ENCODE results near the gene TRIM26. TPM values are rescaled to one million over a fixed set of nuclear protein-coding genes. Genes with fewer than 3 reads are reported as not detected.

TRIM26 gene
- polyA plus RNA-seq, 3 donors, result 16.4 to 26.4 (median 26.0) TPM

DNA sequence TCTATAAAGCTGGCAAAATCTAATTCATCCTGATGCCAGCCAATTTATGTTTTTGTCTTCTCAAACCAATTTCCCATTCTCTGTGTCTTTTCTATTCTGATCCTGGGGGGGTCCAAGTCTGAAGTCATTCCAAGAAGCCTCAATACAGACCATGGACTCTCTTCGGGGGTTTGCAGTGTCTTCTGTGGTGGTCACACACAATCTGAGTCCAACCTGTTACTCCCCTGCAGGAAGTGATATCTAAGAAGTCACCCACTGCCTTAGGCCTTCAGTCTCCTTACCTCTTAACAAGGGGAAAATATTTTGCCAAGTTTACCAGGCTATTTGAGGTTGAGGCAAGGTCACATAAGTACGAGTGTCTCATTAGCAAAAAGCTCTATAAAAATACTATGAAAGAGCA lies 1.9 kb downstream of the TRIM26 start:
- peaks cover 8 to 25% of the 10 kb centered on the region in 2 donors for H3K36me3 ChIP-seq (replicated peaks in 1 of 2; ENCODE audit: control insufficient read depth in 1 of 2, insufficient read depth in 2 of 2, low read length in 2 of 2)
- no peak for DNase-seq
- peaks cover 34 to 35% of the 10 kb centered on the region in 2 donors for H3K4me1 ChIP-seq (ENCODE audit: control insufficient read depth in 1 of 2, insufficient read depth in 2 of 2, low read length in 2 of 2)
- Mint-ChIP-seq H3K4me3 (peak overlapping the region in 1 of 2 donors; percentile 36), H3K27me3 (ENCODE audit: low read depth in 3 of 3) (peaks cover 0 to 2% (median 0%) of the 10 kb centered on the region in 3 donors), H3K36me3 (peaks cover 32 to 41% of the 10 kb centered on the region in 2 donors), H3K9me3 (no peaks in the 10 kb centered on the region), H3K4me1 (peaks cover 60% of the 10 kb centered on the region), H3K27ac (peak overlapping the region in 1 of 7 donors; percentile 15)
- H3K4me3 ChIP-seq (replicated peaks in 1 of 3; ENCODE audit: low read depth in 2 of 3, low read length in 3 of 3), result peak overlapping the region in 1 of 3 experiments; percentile 88
- peaks cover 65% of the 10 kb centered on the region for H3K79me2 ChIP-seq (ENCODE audit: insufficient read depth, low read length)
- H3K9ac ChIP-seq (ENCODE audit: insufficient read depth, low read length, poor library complexity, severe bottlenecking), result no peak overlapping the region
- no peaks in the 10 kb centered on the region for H3K27me3 ChIP-seq (ENCODE audit: control insufficient read depth in 2 of 2, insufficient read depth in 2 of 2, low read length in 2 of 2)
- peak overlapping the region; percentile 86 for H3K4me2 ChIP-seq (replicated peaks; ENCODE audit: extremely low read depth, low read length, poor library complexity, severe bottlenecking)
- TF ChIP-seq, protein P1, sequence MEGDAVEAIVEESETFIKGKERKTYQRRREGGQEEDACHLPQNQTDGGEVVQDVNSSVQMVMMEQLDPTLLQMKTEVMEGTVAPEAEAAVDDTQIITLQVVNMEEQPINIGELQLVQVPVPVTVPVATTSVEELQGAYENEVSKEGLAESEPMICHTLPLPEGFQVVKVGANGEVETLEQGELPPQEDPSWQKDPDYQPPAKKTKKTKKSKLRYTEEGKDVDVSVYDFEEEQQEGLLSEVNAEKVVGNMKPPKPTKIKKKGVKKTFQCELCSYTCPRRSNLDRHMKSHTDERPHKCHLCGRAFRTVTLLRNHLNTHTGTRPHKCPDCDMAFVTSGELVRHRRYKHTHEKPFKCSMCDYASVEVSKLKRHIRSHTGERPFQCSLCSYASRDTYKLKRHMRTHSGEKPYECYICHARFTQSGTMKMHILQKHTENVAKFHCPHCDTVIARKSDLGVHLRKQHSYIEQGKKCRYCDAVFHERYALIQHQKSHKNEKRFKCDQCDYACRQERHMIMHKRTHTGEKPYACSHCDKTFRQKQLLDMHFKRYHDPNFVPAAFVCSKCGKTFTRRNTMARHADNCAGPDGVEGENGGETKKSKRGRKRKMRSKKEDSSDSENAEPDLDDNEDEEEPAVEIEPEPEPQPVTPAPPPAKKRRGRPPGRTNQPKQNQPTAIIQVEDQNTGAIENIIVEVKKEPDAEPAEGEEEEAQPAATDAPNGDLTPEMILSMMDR (IDR thresholded peaks at IDR 0.05), result no peak
- no peak overlapping the region for H3K27ac ChIP-seq (ENCODE audit: low read depth in 1 of 2, low read length in 2 of 2)
- intact Hi-C loops (cut with micrococcal nuclease), result loop anchor here (5.0 to 10.0 kb wide), 3 partner anchors 116 to 183 kb away; partner anchors contain the start of genes TRIM39 (in 2 of the 2) and PPP1R11 (in 1 of the 2)
- peaks cover 57% of the 10 kb centered on the region for H4K20me1 ChIP-seq (ENCODE audit: insufficient read depth, low read length)
- H3K9me3 ChIP-seq (replicated peaks in 1 of 2; ENCODE audit: control insufficient read depth in 1 of 2, insufficient read depth in 1 of 2, low read length in 2 of 2), result no peaks in the 10 kb centered on the region
- WGBS (ENCODE audit: insufficient coverage), result no CpG with 5 or more reads among the region's 2 CpGs
- H2AFZ ChIP-seq (ENCODE audit: insufficient read depth, low read depth, low read length, poor library complexity, severe bottlenecking), result no peak overlapping the region

DNA sequence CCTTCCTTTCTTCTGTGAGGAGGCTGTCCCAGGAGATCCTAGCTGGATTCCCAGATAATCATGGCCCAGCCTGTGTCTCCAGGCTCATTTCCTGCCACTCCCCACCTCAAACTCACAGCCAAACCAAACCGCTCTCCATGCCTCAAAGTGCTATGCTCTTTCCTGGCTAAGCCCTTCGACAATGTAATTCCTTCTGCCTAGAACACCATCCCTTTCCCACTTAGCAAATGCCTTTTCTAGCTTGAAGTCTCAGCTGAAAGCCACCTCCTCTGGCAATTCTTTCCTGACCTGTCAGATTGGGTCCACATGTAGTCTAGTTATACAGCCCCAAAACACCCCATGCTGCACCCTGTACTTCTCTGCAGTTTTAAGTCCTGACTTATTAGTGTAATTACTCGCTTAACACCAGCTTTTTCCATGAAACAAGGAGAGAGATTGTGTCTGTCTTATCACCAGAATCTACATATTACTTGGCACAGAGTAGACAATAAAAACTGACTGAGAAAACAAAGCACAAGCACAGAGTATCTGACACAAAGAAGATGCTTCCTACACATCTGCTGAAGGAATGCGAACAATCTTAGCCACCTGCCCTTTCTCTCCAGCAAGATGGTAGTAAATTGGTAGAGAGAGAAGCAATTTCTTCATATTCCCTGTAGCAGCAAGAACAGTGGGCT lies 5.4 kb downstream of the TRIM26 start:
- H3K4me2 ChIP-seq (replicated peaks; ENCODE audit: extremely low read depth, low read length, poor library complexity, severe bottlenecking), result no peak overlapping the region

More for the DNA sequence above, 5.4 kb downstream of the TRIM26 start:
- Histone ChIP-seq H3K27me3 (ENCODE audit: control insufficient read depth in 2 of 2, insufficient read depth in 2 of 2, low read length in 2 of 2) (no peaks in the 10 kb centered on the region), H3K9ac (ENCODE audit: insufficient read depth, low read length, poor library complexity, severe bottlenecking) (no peak overlapping the region), H3K9me3 (replicated peaks in 1 of 2; ENCODE audit: control insufficient read depth in 1 of 2, insufficient read depth in 1 of 2, low read length in 2 of 2) (no peaks in the 10 kb centered on the region), H3K27ac (ENCODE audit: low read depth in 1 of 2, low read length in 2 of 2) (peak overlapping the region in 1 of 2 donors; percentile 21), H3K4me1 (ENCODE audit: control insufficient read depth in 1 of 2, insufficient read depth in 2 of 2, low read length in 2 of 2) (peaks cover 31 to 36% of the 10 kb centered on the region in 2 donors), H3K36me3 (replicated peaks in 1 of 2; ENCODE audit: control insufficient read depth in 1 of 2, insufficient read depth in 2 of 2, low read length in 2 of 2) (peaks cover 10 to 25% of the 10 kb centered on the region in 2 donors), H3K79me2 (ENCODE audit: insufficient read depth, low read length) (peaks cover 97% of the 10 kb centered on the region), H3K4me3 (replicated peaks in 1 of 3; ENCODE audit: low read depth in 2 of 3, low read length in 3 of 3) (no peak overlapping the region), H2AFZ (ENCODE audit: insufficient read depth, low read depth, low read length, poor library complexity, severe bottlenecking) (no peak overlapping the region), H4K20me1 (ENCODE audit: insufficient read depth, low read length) (peaks cover 88% of the 10 kb centered on the region)
- no peak for DNase-seq
- Mint-ChIP-seq H3K27me3 (ENCODE audit: low read depth in 3 of 3) (peaks cover 0 to under 1% (median 0%) of the 10 kb centered on the region in 3 donors), H3K4me3 (no peak overlapping the region), H3K36me3 (peaks cover 39 to 57% of the 10 kb centered on the region in 2 donors), H3K4me1 (peaks cover 82% of the 10 kb centered on the region), H3K9me3 (peaks cover 0 to 2% (median 0%) of the 10 kb centered on the region in 7 donors), H3K27ac (peak overlapping the region in 2 of 7 donors; percentile 4 to 58)
- 83% methylated on average over 2 of the region's 4 CpGs for WGBS (ENCODE audit: insufficient coverage)
- intact Hi-C loops (cut with micrococcal nuclease), result no loop called here
- TF ChIP-seq, protein P1 (IDR thresholded peaks at IDR 0.05), result no peak

Measured in CD14-positive monocyte (primary cell).